H7 (cell line): Measurements from ENCODE around the gene RYK. TPM values are rescaled to one million over a fixed set of nuclear protein-coding genes. Genes with fewer than 3 reads are reported as not detected.

ENCODE experiments used
- DNase-seq: peaks from one replicate; pipeline ENCODE4 v3.0.0; 2012
- H3K27me3 ChIP-seq: 2 replicates; pipeline ENCODE4 v1.6.0; 2011; ENCODE audit warnings: mild to moderate bottlenecking, low read length; ENCODE audit not compliant: control insufficient read depth, insufficient read depth
- H3K36me3 ChIP-seq: replicated peaks from 2 replicates; pipeline ENCODE4 v1.5.1; 2011; ENCODE audit warnings: low read length; ENCODE audit not compliant: control insufficient read depth, insufficient read depth
- H3K4me3 ChIP-seq: 2 replicates; pipeline ENCODE4 v1.5.1; 2011; ENCODE audit warnings: low read depth, mild to moderate bottlenecking, control low read depth, low read length, moderate library complexity; ENCODE audit not compliant: insufficient read depth
- total RNA-seq: library from RNA; depleted of rRNA; stranded (reverse); fragments of >200 nt; shearing (Covaris generic); gene quantifications from 2 replicates; pipeline ENCODE4 v1.2.3, GENCODE V29; 2014; rRNA removed

RYK gene
- total RNA-seq, 1 experiment from 2014 or later = 79.2 TPM

- no peak for DNase-seq
- Histone ChIP-seq H3K27me3 (no peaks in the 10 kb centered on the region), H3K36me3 (no peaks in the 10 kb centered on the region), H3K4me3 (no peak overlapping the region)
Measured at GRCh38 chr3:134134698-134135415, 115.8 kb downstream of the RYK start.

GRCh38 chr3:134134240-134134639 lies 116.4 kb downstream of the RYK start:
- no peak for DNase-seq
- Histone ChIP-seq H3K36me3 (no peaks in the 10 kb centered on the region), H3K4me3 (no peak overlapping the region), H3K27me3 (no peaks in the 10 kb centered on the region)

GRCh38 chr3:134132961-134133360 lies 117.7 kb downstream of the RYK start:
- Histone ChIP-seq H3K4me3 (no peak overlapping the region), H3K27me3 (no peaks in the 10 kb centered on the region), H3K36me3 (no peaks in the 10 kb centered on the region)
- DNase-seq = no peak

GRCh38 chr3:134126153-134126552 lies 124.5 kb downstream of the RYK start:
- H3K27me3 ChIP-seq = no peaks in the 10 kb centered on the region
- DNase-seq = peak; percentile 21
- H3K4me3 ChIP-seq = no peak overlapping the region
- no peaks in the 10 kb centered on the region for H3K36me3 ChIP-seq

GRCh38 chr3:134114726-134115125 lies 135.9 kb downstream of the RYK start:
- no peaks in the 10 kb centered on the region for H3K27me3 ChIP-seq
- H3K36me3 ChIP-seq = no peaks in the 10 kb centered on the region
- DNase-seq = no peak
- H3K4me3 ChIP-seq = no peak overlapping the region

GRCh38 chr3:134111616-134112015 lies 139.0 kb downstream of the RYK start:
- Histone ChIP-seq H3K36me3 (no peaks in the 10 kb centered on the region), H3K27me3 (no peaks in the 10 kb centered on the region), H3K4me3 (no peak overlapping the region)
- no peak for DNase-seq

GRCh38 chr3:134110963-134111362 lies 139.7 kb downstream of the RYK start:
- no peaks in the 10 kb centered on the region for H3K36me3 ChIP-seq
- no peaks in the 10 kb centered on the region for H3K27me3 ChIP-seq
- DNase-seq = no peak
- no peak overlapping the region for H3K4me3 ChIP-seq

Other genes with a start within 250 kb of the RYK start
- 0.33 and 2.4 TPM in 2 replicates for gene SLCO2A1, start 220.9 kb downstream of the RYK start, total RNA-seq
- gene AMOTL2, start 123.6 kb upstream of the RYK start, total RNA-seq = 46.0 and 54.5 TPM in 2 replicates
- 44.7 and 49.1 TPM in 2 replicates for gene ANAPC13, start 235.1 kb upstream of the RYK start, total RNA-seq
- 13.7 and 21.4 TPM in 2 replicates for gene CEP63, start 235.2 kb upstream of the RYK start, total RNA-seq